ENCODE measurements around the gene ODAD4.

The ODAD4 gene

GRCh38 chr17:42002175-42002791 is 71.9 kb downstream of the ODAD4 start:
- TF ChIP-seq GATA2 (IDR thresholded peaks at IDR 0.05; ENCODE audit: low read depth, low read length) (no peak), GATA3 (IDR thresholded peaks at IDR 0.05; ENCODE audit: low read depth, low read length) (no peak)

DNA sequence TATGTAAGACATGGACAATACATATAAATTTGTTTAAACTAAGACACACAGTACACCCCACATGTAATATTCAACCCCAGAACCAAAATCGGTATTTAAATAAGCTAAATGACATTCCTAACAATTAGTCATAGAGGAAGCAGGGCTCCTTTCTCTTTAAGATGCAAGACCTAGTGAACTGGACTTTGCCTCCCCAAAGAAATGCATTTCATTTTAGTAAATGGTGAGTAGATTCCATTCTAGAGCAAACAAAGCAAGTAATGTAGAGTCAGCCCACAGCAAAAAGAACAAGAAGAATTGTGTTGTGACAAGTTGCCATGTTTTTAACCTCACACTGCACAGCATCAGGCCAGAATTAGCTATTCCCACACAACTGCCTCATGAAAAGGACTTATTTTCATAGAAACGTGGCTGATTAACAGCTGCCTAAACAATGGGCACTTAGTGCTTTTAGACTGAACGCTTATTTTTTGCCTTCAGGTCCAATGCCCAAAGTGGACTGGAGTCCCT is 72.4 kb downstream of the ODAD4 start:
- no peak for TF ChIP-seq GATA3 (IDR thresholded peaks at IDR 0.05; ENCODE audit: low read depth, low read length)
- TF ChIP-seq GATA2 (IDR thresholded peaks at IDR 0.05; ENCODE audit: low read depth, low read length): no peak

DNA sequence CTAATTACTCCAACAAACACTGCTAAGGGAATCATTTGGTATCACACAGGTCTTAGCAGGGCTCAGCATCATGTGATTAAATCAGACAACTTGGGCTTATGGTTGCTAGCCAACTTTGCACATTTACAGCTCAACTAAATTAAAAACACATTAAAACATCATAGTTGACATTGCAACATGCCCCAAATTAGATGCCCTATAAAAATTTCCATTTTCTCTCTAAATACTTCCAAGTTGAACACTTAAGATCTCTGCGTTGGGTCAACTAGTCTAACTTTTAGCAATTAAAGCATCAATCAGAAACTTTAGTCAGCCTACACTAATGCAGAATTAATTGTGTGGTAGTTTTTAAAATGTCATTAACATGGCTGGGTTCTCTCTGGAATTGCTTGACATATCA is 74.7 kb downstream of the ODAD4 start:
- TF ChIP-seq GATA2 (IDR thresholded peaks at IDR 0.05; ENCODE audit: low read depth, low read length): no peak
- no peak for TF ChIP-seq GATA3 (IDR thresholded peaks at IDR 0.05; ENCODE audit: low read depth, low read length)

DNA sequence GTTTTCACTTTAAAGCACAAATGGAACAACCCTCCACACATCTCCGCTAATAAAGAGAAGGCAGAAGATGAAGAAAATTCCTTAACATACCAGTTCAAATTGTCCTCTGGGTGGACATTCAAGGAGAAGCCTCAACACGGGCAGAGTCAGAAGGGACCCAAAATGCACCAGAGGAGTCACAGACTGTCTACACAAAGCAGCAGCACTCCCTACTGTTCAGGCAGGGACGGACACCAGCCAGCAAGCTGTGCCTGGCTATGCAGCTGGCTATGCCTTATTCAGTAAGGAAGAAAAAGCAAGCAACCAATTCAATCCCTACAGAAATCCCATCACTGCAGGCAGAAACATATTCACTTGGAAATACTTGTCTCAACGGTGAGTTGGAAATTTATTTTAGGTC is 78.8 kb downstream of the ODAD4 start:
- TF ChIP-seq GATA3 (IDR thresholded peaks at IDR 0.05; ENCODE audit: low read depth, low read length) (no peak), GATA2 (IDR thresholded peaks at IDR 0.05; ENCODE audit: low read depth, low read length) (no peak)

DNA sequence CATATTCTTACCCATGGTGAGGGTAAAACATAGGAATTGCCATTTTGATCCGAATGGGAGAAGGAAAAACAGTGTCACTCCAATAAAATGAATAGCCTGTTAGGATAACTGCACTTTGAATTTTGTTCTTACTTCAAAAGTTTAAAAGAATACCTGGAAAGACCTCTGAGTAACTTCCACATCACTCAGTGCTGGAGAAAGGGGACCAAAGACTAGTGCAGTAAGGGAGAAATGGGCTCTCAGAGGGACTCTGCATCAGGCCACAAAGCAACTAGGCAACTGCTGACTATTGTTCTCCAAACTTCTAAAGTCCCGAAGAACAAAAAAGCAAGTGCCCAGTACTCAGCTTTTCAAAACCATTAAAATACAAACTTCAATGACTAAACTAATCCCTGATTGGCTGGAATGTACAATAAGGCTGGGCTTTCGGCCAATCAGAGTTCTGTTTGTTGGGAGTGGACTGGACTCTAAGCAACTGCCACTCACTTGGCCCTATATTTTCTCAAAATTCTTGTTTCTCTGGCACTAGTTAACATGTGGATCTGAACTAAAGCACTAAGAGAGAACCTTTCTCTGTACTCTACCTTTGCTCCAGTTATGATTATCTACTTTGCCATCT is 80.6 kb downstream of the ODAD4 start:
- TF ChIP-seq GATA3 (IDR thresholded peaks at IDR 0.05; ENCODE audit: low read depth, low read length) (no peak), GATA2 (IDR thresholded peaks at IDR 0.05; ENCODE audit: low read depth, low read length) (no peak)

Measured in SH-SY5Y (cell line).